Liver (tissue), 9 donors: ENCODE measurements around the gene WDHD1. TPM values are rescaled to one million over a fixed set of nuclear protein-coding genes. Genes with fewer than 3 reads are reported as not detected.

Source experiments
- DNase-seq: peaks from one replicate; pipeline ENCODE4 v3.0.0-alpha.2; 2017; ENCODE audit warnings: low spot score
- H3K27ac ChIP-seq, 2 donors: one replicate each; pipeline ENCODE4 v1.7.0; 2013; ENCODE audit warnings: inconsistent platforms in 2 of 2, low read length in 2 of 2, control low read depth in 1 of 2, low read depth in 1 of 2, mild to moderate bottlenecking in 1 of 2
- H3K27me3 ChIP-seq, 4 donors: one replicate each; pipeline versions ENCODE4 v1.6.1 to v1.7.0; 2013; ENCODE audit warnings: low read length in 3 of 4, inconsistent platforms in 1 of 4, mild to moderate bottlenecking in 1 of 4, moderate library complexity in 1 of 4; ENCODE audit not compliant: control insufficient read depth in 4 of 4, insufficient read depth in 4 of 4
- H3K36me3 ChIP-seq, 4 donors: one replicate each; pipeline versions ENCODE4 v1.6.1 to v1.7.0; 2013; ENCODE audit warnings: low read length in 3 of 4, mild to moderate bottlenecking in 3 of 4, low read depth in 1 of 4, moderate library complexity in 1 of 4; ENCODE audit not compliant: control insufficient read depth in 4 of 4, insufficient read depth in 3 of 4
- H3K4me1 ChIP-seq, 4 donors: one replicate each; pipeline versions ENCODE4 v1.6.1 to v1.7.0; 2013; ENCODE audit warnings: low read length in 3 of 4, mild to moderate bottlenecking in 3 of 4, moderate library complexity in 1 of 4; ENCODE audit not compliant: control insufficient read depth in 4 of 4, insufficient read depth in 4 of 4
- H3K4me3 ChIP-seq, 3 donors: one replicate each; pipeline versions ENCODE4 v1.6.1 to v1.7.0; 2013; ENCODE audit warnings: low read length in 3 of 3, control low read depth in 1 of 3, low read depth in 1 of 3, mild to moderate bottlenecking in 1 of 3
- H3K9ac ChIP-seq, 2 donors: one replicate each; pipeline ENCODE4 v1.7.0; 2013; ENCODE audit warnings: low read length in 2 of 2, mild to moderate bottlenecking in 2 of 2, moderate library complexity in 2 of 2, control low read depth in 1 of 2, low read depth in 1 of 2
- H3K9me3 ChIP-seq, 4 donors: one replicate each; pipeline versions ENCODE4 v1.6.1 to v1.7.0; 2013; ENCODE audit warnings: low read length in 3 of 4; ENCODE audit not compliant: control insufficient read depth in 4 of 4
- CTCF ChIP-seq: fragments of 150-350 bp; IDR thresholded peaks from 2 replicates; pipeline ENCODE4 v1.5.1; 2017; ENCODE audit warnings: improper control_type of control experiment, low read depth, low read length; ENCODE audit not compliant: missing input control
- EGR1 ChIP-seq, 2 donors: IDR thresholded peaks; 2 replicates each; pipeline ENCODE4 v1.6.1; 2016 to 2018; ENCODE audit warnings: antibody characterized with exemption in 2 of 2, low read depth in 2 of 2
- FOXA1 ChIP-seq: IDR thresholded peaks from 2 replicates; pipeline ENCODE4 v1.6.1; 2016; ENCODE audit warnings: antibody characterized with exemption
- FOXA2 ChIP-seq: IDR thresholded peaks from 2 replicates; pipeline ENCODE4 v1.6.1; 2016; ENCODE audit warnings: antibody characterized with exemption
- GABPA ChIP-seq, 2 donors: IDR thresholded peaks in 1 of 2; conservative IDR thresholded peaks in 1 of 2; 2 replicates each; pipeline ENCODE4 v1.6.1; 2016; ENCODE audit warnings: antibody characterized with exemption in 2 of 2, mild to moderate bottlenecking in 1 of 2, moderate library complexity in 1 of 2
- HNF4A ChIP-seq, 2 donors: conservative IDR thresholded peaks; 2 replicates each; pipeline ENCODE4 v1.6.1; 2016; ENCODE audit warnings: antibody characterized with exemption in 2 of 2, mild to moderate bottlenecking in 2 of 2
- HNF4G ChIP-seq: IDR thresholded peaks from 2 replicates; pipeline ENCODE4 v1.6.1; 2016; ENCODE audit warnings: antibody characterized with exemption
- JUND ChIP-seq, 2 donors: IDR thresholded peaks; 2 replicates each; pipeline ENCODE4 v1.6.1; 2016; ENCODE audit warnings: antibody characterized with exemption in 2 of 2
- MAX ChIP-seq: IDR thresholded peaks from 2 replicates; pipeline ENCODE4 v1.6.1; 2016; ENCODE audit warnings: antibody characterized with exemption
- NR2F2 ChIP-seq: IDR thresholded peaks from 2 replicates; pipeline ENCODE4 v1.6.1; 2016; ENCODE audit warnings: antibody characterized with exemption
- RAD21 ChIP-seq, 2 donors: IDR thresholded peaks; 2 replicates each; pipeline ENCODE4 v1.6.1; 2016; ENCODE audit warnings: antibody characterized with exemption in 2 of 2, mild to moderate bottlenecking in 2 of 2
- REST ChIP-seq: IDR thresholded peaks from 2 replicates; pipeline ENCODE4 v1.6.1; 2016; ENCODE audit warnings: antibody characterized with exemption, mild to moderate bottlenecking
- RXRA ChIP-seq, 2 donors: IDR thresholded peaks; 2 replicates each; pipeline ENCODE4 v1.6.1; 2017 to 2018; ENCODE audit warnings: antibody characterized with exemption in 2 of 2, mild to moderate bottlenecking in 1 of 2
- SP1 ChIP-seq: IDR thresholded peaks from 2 replicates; pipeline ENCODE4 v1.6.1; 2018; ENCODE audit warnings: antibody characterized with exemption, mild to moderate bottlenecking
- YY1 ChIP-seq: IDR thresholded peaks from 2 replicates; pipeline ENCODE4 v1.6.1; 2016; ENCODE audit warnings: antibody characterized with exemption, mild to moderate bottlenecking
- WGBS: extraction: QIAGEN DNeasy Blood & Tissue Kit; methylation state at CpG from one replicate; pipeline ENCODE4 v1.1.7; 2013; 5-methylcytosine and 5-hydroxymethylcytosine counted together
- polyA plus RNA-seq, 2 donors: library from polyadenylated mRNA; stranded (reverse) in 1 of 2; unstranded in 1 of 2; fragments of 200-250 nt in 1 of 2; fragments of >200 nt in 1 of 2; fragmentation: Nextera tagmentation in 1 of 2; extraction: Ambion mirVana in 1 of 2; gene quantifications; one replicate each; pipeline versions ENCODE4 v1.2.1 to v1.2.3, GENCODE V29; 2013 to 2015
- total RNA-seq, 2 donors: library from RNA; depleted of rRNA; stranded (reverse); fragments of >200 nt; gene quantifications; one replicate each; pipeline ENCODE4 v1.2.3, GENCODE V29; 2014
- TF ChIP-seq, protein P1 (sequence below): IDR thresholded peaks from 2 replicates; pipeline ENCODE4 v1.6.1; 2016; ENCODE audit warnings: antibody characterized with exemption
- TF ChIP-seq, protein P2 (sequence below): IDR thresholded peaks from 2 replicates; pipeline ENCODE4 v1.6.1; 2016; ENCODE audit warnings: antibody characterized with exemption
- donor health status: healthy.
- donor health status: healthy.
- donor health status: healthy.
- donor health status: healthy.
- donor health status: healthy.

Gene WDHD1
- total and polyA plus RNA-seq, 4 donors: 0.18 to 14.1 (median 0.42) TPM

DNA sequence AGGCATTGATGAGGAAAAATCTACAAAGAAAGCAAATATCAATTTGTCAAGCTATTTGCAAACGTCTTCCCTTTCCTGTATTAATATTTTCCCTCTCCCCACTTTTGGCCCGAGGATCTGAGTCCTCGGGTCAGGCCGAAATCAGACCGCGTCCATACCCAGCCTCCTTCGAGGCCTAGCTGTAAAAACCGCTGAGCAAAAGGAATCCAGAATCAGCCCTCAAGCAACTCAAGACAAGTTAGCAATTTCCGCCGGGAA, 24.2 kb upstream of the WDHD1 start:
- Histone ChIP-seq H3K27ac (peak overlapping the region; percentile 97 to 100), H3K36me3 (peaks cover 0 to 4% (median 1%) of the 10 kb centered on the region in 4 donors), H3K4me3 (peak overlapping the region; percentile 52 to 92 (median 62)), H3K4me1 (peaks cover 6 to 17% (median 14%) of the 10 kb centered on the region in 4 donors), H3K9ac (peak overlapping the region; percentile 76 to 80), H3K9me3 (no peaks in the 10 kb centered on the region), H3K27me3 (no peaks in the 10 kb centered on the region)
- under 1% methylated on average over 10 of the region's 10 CpGs for WGBS
- DNase-seq: no peak
- TF ChIP-seq YY1 (no peak), FOXA2 (no peak), RXRA (IDR thresholded peaks at IDR 0.05) (no peak), CTCF (no peak), SP1 (no peak), MAX (no peak), FOXA1 (no peak), HNF4G (no peak), REST (no peak), NR2F2 (no peak), RAD21 (IDR thresholded peaks at IDR 0.05) (no peak), EGR1 (IDR thresholded peaks at IDR 0.05; ENCODE audit: low read depth in 2 of 2) (no peak), JUND (IDR thresholded peaks at IDR 0.05) (no peak), GABPA (IDR thresholded peaks at IDR 0.05 in 1 of 2, conservative IDR thresholded peaks at IDR 0.05 in 1 of 2) (no peak), HNF4A (conservative IDR thresholded peaks at IDR 0.05) (no peak)
- TF ChIP-seq, protein P1, sequence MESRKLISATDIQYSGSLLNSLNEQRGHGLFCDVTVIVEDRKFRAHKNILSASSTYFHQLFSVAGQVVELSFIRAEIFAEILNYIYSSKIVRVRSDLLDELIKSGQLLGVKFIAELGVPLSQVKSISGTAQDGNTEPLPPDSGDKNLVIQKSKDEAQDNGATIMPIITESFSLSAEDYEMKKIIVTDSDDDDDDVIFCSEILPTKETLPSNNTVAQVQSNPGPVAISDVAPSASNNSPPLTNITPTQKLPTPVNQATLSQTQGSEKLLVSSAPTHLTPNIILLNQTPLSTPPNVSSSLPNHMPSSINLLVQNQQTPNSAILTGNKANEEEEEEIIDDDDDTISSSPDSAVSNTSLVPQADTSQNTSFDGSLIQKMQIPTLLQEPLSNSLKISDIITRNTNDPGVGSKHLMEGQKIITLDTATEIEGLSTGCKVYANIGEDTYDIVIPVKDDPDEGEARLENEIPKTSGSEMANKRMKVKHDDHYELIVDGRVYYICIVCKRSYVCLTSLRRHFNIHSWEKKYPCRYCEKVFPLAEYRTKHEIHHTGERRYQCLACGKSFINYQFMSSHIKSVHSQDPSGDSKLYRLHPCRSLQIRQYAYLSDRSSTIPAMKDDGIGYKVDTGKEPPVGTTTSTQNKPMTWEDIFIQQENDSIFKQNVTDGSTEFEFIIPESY: no peak

DNA sequence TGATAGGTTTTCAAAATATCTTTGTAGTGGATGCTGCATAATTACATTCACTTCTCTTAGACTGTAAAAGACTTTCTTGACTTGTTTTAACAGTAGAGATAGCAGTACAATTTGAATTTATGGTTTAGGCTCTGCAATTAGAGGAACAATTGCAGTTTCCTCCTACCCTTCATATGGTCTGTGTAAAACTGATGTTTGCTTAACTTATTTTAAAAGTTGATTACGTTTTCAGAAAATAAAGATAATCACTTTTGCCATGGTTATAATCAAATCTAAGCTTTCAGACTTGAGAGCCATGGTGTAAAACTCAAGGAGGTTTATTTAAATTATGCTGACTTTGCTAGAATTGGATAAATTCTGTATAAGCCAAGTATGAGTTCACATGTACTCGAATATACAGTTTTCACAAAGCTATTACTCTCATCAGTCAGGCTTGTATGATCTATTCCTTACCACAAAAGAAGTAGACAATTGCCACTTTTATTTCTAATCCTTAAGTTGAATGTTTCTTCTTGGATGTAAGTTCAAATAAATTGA, 22.1 kb upstream of the WDHD1 start:
- Histone ChIP-seq H3K27ac (no peak overlapping the region), H3K9ac (no peak overlapping the region), H3K4me1 (peaks cover 6 to 17% (median 11%) of the 10 kb centered on the region in 4 donors), H3K9me3 (no peaks in the 10 kb centered on the region), H3K36me3 (peaks cover 0 to 1% (median 0%) of the 10 kb centered on the region in 4 donors), H3K27me3 (no peaks in the 10 kb centered on the region), H3K4me3 (no peak overlapping the region)
- DNase-seq: no peak
- WGBS: 90% methylated on average over 2 of the region's 2 CpGs
- TF ChIP-seq FOXA2 (no peak), EGR1 (IDR thresholded peaks at IDR 0.05; ENCODE audit: low read depth in 2 of 2) (no peak), SP1 (no peak), GABPA (IDR thresholded peaks at IDR 0.05 in 1 of 2, conservative IDR thresholded peaks at IDR 0.05 in 1 of 2) (no peak), JUND (IDR thresholded peaks at IDR 0.05) (no peak)
- TF ChIP-seq, protein P2, sequence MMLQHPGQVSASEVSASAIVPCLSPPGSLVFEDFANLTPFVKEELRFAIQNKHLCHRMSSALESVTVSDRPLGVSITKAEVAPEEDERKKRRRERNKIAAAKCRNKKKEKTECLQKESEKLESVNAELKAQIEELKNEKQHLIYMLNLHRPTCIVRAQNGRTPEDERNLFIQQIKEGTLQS: no peak
